Measurements from ENCODE around the gene GATAD1. TPM values are rescaled to one million over a fixed set of nuclear protein-coding genes. Genes with fewer than 3 reads are reported as not detected.

The GATAD1 gene
- total RNA-seq, 2 donors from 2014 or later = 32.3 to 38.4 TPM

- no peak for ATAC-seq
- TF ChIP-seq CTCF (IDR thresholded peaks at IDR 0.05) = no peak
- TF ChIP-seq POLR2A (IDR thresholded peaks at IDR 0.05) = no peak
- Histone ChIP-seq H3K27me3 (no peaks in the 10 kb centered on the region), H3K4me1 (peaks cover 7% of the 10 kb centered on the region), H3K36me3 (replicated peaks in 1 of 2; ENCODE audit: insufficient read depth in 1 of 2, low read depth in 2 of 2) (no peaks in the 10 kb centered on the region), H3K9me3 (no peaks in the 10 kb centered on the region), H3K27ac (no peak overlapping the region), H3K4me3 (no peak overlapping the region)
- WGBS, 2 donors = 57 to 65% methylated on average over 5 of the region's 5 CpGs
- DNase-seq = no peak
- intact Hi-C loops (cut with DNase I) = no loop called here
Measured at GRCh38 chr7:92423710-92424131, 23.6 kb upstream of the GATAD1 start.

- Histone ChIP-seq H3K27ac (no peak overlapping the region), H3K36me3 (replicated peaks in 1 of 2; ENCODE audit: insufficient read depth in 1 of 2, low read depth in 2 of 2) (no peaks in the 10 kb centered on the region), H3K4me1 (peaks cover 7% of the 10 kb centered on the region), H3K4me3 (no peak overlapping the region), H3K9me3 (no peaks in the 10 kb centered on the region), H3K27me3 (no peaks in the 10 kb centered on the region)
- intact Hi-C loops (cut with DNase I) = no loop called here
- DNase-seq (peak; percentile 26 to 62 (median 36)), ATAC-seq (no peak)
- WGBS, 2 donors = 35 to 40% methylated on average over 20 of the region's 20 CpGs
- TF ChIP-seq CTCF (IDR thresholded peaks at IDR 0.05) = peak in 1 of 7 experiments; percentile 10
- no peak for TF ChIP-seq POLR2A (IDR thresholded peaks at IDR 0.05)
Measured at GRCh38 chr7:92425311-92425947, 21.9 kb upstream of the GATAD1 start.

- 72 to 81% methylated on average over 3 of the region's 3 CpGs for WGBS, 2 donors
- H3K9me3 ChIP-seq = no peaks in the 10 kb centered on the region
- ATAC-seq = no peak
- no peaks in the 10 kb centered on the region for H3K27me3 ChIP-seq
- no peak for TF ChIP-seq CTCF (IDR thresholded peaks at IDR 0.05)
- TF ChIP-seq POLR2A (IDR thresholded peaks at IDR 0.05) = no peak
- H3K4me1 ChIP-seq = peaks cover 7% of the 10 kb centered on the region
- H3K36me3 ChIP-seq (replicated peaks in 1 of 2; ENCODE audit: insufficient read depth in 1 of 2, low read depth in 2 of 2) = no peaks in the 10 kb centered on the region
- H3K27ac ChIP-seq = no peak overlapping the region
- DNase-seq = no peak
- no peak overlapping the region for H3K4me3 ChIP-seq
- intact Hi-C loops (cut with DNase I) = no loop called here
Measured at GRCh38 chr7:92427193-92427592, 20.1 kb upstream of the GATAD1 start.

GRCh38 chr7:92432299-92432946, 14.9 kb upstream of the GATAD1 start:
- H3K9me3 ChIP-seq = no peaks in the 10 kb centered on the region
- no peaks in the 10 kb centered on the region for H3K27me3 ChIP-seq
- ATAC-seq (no peak), DNase-seq (no peak)
- H3K36me3 ChIP-seq (replicated peaks in 1 of 2; ENCODE audit: insufficient read depth in 1 of 2, low read depth in 2 of 2) = no peaks in the 10 kb centered on the region
- intact Hi-C loops (cut with DNase I) = no loop called here
- TF ChIP-seq POLR2A (IDR thresholded peaks at IDR 0.05) (no peak), CTCF (IDR thresholded peaks at IDR 0.05) (no peak)
- no peak overlapping the region for H3K4me3 ChIP-seq
- no peak overlapping the region for H3K27ac ChIP-seq
- H3K4me1 ChIP-seq = no peaks in the 10 kb centered on the region
- WGBS, 2 donors = 67 to 71% methylated on average over 3 of the region's 3 CpGs

- no peak for TF ChIP-seq POLR2A (IDR thresholded peaks at IDR 0.05)
- TF ChIP-seq CTCF (IDR thresholded peaks at IDR 0.05) = no peak
- intact Hi-C loops (cut with DNase I) = no loop called here
- H3K4me3 ChIP-seq = no peak overlapping the region
- DNase-seq (no peak), ATAC-seq (no peak)
- no peaks in the 10 kb centered on the region for H3K36me3 ChIP-seq (replicated peaks in 1 of 2; ENCODE audit: insufficient read depth in 1 of 2, low read depth in 2 of 2)
- no peak overlapping the region for H3K27ac ChIP-seq
- no peaks in the 10 kb centered on the region for H3K9me3 ChIP-seq
- no peaks in the 10 kb centered on the region for H3K27me3 ChIP-seq
- H3K4me1 ChIP-seq = no peaks in the 10 kb centered on the region
- WGBS, 2 donors = 86 to 91% methylated on average over 8 of the region's 8 CpGs
Measured at GRCh38 chr7:92433019-92433418, 14.3 kb upstream of the GATAD1 start.
